HG02678 (cell line): ENCODE data around the gene PIK3CD.

Experiments
- ATAC-seq: cut with Tn5 transposase; IDR thresholded peaks from one replicate; pipeline ENCODE4 v1.9.1; 2021; ENCODE audit warnings: mild to moderate bottlenecking, moderate library complexity; ENCODE audit not compliant: unreplicated experiment

Gene PIK3CD

GRCh38 chr1:9763914-9764313, 112.4 kb downstream of the PIK3CD start:
- no peak for ATAC-seq

- no peak for ATAC-seq
Measured at GRCh38 chr1:9764550-9764949, 113.0 kb downstream of the PIK3CD start.

- ATAC-seq = no peak
Measured at GRCh38 chr1:9766759-9767442, 115.4 kb downstream of the PIK3CD start.

- ATAC-seq = no peak
Measured at GRCh38 chr1:9767964-9768668, 116.6 kb downstream of the PIK3CD start.

- no peak for ATAC-seq
Measured at GRCh38 chr1:9768983-9769382, 117.5 kb downstream of the PIK3CD start.

GRCh38 chr1:9770298-9770697, 118.8 kb downstream of the PIK3CD start:
- ATAC-seq = no peak

- no peak for ATAC-seq
Measured at GRCh38 chr1:9774712-9775679, 123.5 kb downstream of the PIK3CD start.

- ATAC-seq = no peak
Measured at GRCh38 chr1:9776685-9777084, 125.2 kb downstream of the PIK3CD start.
